Measurements from ENCODE around the gene HPCAL1.

HPCAL1 gene

GRCh38 chr2:10269711-10270610 lies 32.7 kb upstream of the HPCAL1 start:
- peak in 1 of 2 experiments; percentile 27 for DNase-seq

GRCh38 chr2:10271509-10271908 lies 31.2 kb upstream of the HPCAL1 start:
- no peak for DNase-seq

- DNase-seq, result no peak
Observed at GRCh38 chr2:10271946-10272345, 30.8 kb upstream of the HPCAL1 start.

- no peak for DNase-seq
Observed at GRCh38 chr2:10272464-10272863, 30.2 kb upstream of the HPCAL1 start.

GRCh38 chr2:10273215-10274175 lies 29.2 kb upstream of the HPCAL1 start:
- DNase-seq, result no peak

GRCh38 chr2:10274376-10274775 lies 28.3 kb upstream of the HPCAL1 start:
- no peak for DNase-seq

- DNase-seq, result no peak
Observed at GRCh38 chr2:10274983-10275802, 27.5 kb upstream of the HPCAL1 start.

GRCh38 chr2:10276481-10277292 lies 26.0 kb upstream of the HPCAL1 start:
- DNase-seq, result no peak

- no peak for DNase-seq
Observed at GRCh38 chr2:10277293-10278028, 25.2 kb upstream of the HPCAL1 start.

GRCh38 chr2:10278029-10278762 lies 24.5 kb upstream of the HPCAL1 start:
- DNase-seq, result no peak

- no peak for DNase-seq
Observed at GRCh38 chr2:10278763-10279471, 23.8 kb upstream of the HPCAL1 start.

GRCh38 chr2:10279472-10279870 lies 23.2 kb upstream of the HPCAL1 start:
- DNase-seq, result no peak

- no peak for DNase-seq
Observed at GRCh38 chr2:10279946-10280463, 22.7 kb upstream of the HPCAL1 start.

- DNase-seq, result no peak
Observed at GRCh38 chr2:10281891-10282290, 20.8 kb upstream of the HPCAL1 start.

GRCh38 chr2:10282611-10283105 lies 20.0 kb upstream of the HPCAL1 start:
- no peak for DNase-seq

- DNase-seq, result no peak
Observed at GRCh38 chr2:10283106-10284062, 19.3 kb upstream of the HPCAL1 start.

GRCh38 chr2:10284108-10284870 lies 18.4 kb upstream of the HPCAL1 start:
- no peak for DNase-seq

All from SHP77 (cell line).